Activated CD8-positive, alpha-beta memory T cell treated with anti-CD3 and anti-CD28 coated beads, Interleukin-2, amount 50 U/mL, for 1 hour (primary cell): ENCODE data around the gene RNF115.

Experiments
- DNase-seq: peaks from one replicate; pipeline ENCODE4 v3.0.0-alpha.2; 2020; ENCODE audit errors: extremely low read depth

RNF115 gene

DNA sequence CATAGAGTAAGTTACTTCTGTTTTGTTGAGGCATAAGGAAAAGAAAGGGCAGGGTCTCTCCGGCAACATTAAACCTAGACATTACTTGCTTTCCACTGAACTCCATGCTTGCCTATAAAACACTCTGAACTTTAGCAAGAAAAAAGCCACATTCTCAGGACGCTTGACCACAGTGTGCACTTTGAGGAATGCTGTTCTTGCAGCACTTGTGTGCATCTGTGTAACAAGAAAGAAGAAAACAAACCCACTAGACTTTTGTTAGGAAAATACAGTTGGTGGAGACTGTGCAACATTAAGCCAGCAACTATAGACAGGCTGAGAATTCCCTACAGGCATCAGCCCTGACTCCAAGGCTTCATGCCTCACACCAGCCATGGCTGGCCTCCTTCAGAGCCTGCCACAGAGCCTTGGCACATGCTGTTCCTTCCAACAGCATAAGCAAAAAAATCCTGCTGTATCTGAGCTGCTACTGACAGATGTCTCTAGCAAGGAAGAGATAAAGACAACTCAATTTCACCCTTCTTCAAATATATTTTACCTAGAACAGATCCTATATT lies 122.5 kb downstream of the RNF115 start:
- no peak for DNase-seq

DNA sequence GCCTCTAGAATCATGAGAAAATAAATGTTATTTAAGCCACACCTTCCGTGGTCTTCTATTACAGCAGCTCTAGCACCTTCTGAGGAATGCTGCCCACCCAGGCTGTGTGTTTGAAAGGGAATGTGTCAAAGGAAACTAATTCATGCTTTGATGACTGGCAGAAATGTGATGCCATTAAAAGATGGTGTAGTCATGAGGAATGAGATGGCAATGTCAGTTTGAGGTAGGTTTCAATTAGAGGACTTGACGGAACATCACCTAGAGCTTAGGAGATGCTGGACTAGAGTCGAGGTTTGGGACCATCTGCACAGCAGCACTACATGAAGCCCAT lies 127.3 kb downstream of the RNF115 start:
- no peak for DNase-seq

DNA sequence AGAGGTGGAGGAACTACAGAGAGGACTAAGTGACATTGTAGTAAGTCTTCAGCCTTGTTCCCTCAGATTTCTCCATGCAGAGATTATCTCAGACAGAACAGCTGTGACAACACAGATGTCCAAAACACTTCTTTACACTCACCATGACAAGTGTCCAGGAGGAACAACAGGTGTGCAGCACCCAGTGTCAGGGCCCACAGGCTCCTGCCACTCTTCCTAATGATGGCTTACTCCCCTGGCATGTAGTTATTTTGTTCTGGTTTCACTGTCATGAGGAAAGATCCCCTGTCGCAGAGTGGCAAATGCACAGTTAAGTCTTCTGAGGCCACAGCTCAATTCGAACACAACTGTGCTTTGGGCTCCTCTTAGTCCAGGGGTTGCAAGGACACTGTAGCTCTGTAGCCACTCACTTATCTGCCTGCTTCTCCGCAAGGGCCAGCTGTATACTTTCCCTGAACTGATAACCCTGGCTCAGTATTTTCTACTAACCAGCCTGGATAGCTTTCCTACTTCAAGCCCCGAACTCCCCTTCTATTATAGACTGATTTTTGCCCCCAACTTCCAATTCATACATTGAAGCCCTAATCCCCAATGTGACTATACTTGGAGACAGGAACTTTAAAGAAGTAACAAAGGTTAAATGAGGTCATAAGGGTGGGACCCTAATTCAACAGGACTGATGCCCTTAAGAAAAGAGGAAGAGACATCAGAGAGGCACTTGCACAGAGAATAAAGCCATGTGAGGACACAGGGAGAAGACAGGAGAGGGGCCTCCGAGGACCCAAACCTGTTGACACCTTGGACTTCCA lies 127.9 kb downstream of the RNF115 start:
- no peak for DNase-seq

DNA sequence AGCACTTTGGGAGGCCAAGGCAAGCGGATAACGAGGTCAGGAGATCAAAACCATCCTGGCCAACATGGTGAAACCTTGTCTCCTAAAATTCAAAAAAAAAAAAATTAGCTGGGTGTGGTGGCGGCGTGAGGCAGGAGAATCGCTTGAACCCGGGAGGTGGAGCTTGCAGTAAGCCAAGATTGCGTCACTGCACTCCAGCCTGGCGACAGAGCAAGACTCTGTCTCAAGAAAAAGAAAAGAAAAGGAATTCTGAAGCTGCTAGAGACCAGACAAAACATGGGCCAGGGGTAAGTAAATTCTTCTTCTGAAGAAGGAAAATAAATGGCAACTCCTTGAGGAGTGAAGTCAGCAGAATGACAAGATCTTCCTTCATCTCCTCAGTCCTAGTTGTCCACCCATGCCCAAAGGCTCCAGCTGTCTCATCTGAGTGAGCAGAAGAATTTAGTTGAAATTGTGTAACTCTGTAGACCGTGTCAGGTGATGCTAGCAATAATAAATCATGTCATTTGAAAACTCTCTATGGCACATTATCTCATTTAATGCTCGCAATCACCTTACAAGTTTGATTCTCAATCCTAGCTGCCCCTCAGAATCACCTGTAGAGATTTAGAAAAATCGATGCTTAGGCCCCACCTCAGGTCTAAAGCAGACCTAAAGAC lies 131.0 kb downstream of the RNF115 start:
- no peak for DNase-seq

DNA sequence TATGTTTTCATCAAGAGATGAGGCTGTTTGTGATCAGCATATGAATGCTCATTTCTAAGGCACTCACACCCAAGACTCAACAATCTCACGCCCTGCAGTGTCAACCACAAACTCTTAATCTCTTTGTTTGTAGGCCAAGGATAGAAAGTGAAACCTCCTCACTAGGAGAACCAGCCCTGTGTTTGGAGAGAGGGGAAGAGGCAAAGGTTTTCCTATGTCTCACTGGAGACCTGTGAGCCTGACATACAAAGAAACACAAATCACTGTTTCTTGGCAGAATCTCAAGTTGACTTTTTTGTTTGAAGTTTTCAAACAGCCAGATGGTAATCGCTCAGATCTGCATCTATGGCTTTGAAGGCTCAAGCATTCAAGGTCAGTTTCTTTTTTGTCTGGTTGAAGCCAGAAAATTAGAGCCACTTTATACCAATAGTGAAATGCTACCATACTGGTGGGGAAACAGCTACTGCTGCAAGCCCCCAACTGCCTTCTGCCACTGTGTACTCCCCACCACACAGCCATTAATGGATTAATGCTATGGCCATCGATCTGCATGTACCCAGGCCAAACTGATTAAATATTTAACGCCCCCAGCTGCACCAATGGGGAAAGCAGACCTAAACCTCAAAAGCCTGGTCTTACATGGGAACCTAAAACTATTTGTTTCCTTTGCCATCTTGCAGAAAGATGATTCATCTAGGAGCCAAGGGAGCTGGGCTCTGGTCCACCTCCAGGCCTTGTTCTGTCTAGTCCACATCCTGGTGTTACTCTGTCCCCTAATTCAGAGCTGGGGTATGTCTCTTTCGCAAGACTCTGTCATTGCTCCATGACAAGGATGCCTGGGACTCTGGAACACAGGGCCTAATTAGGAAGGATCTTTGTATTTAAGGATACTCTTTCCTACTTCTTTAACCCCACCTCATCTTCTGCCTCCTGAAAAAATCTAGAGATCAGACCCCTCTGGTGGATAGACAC lies 133.0 kb downstream of the RNF115 start:
- no peak for DNase-seq

DNA sequence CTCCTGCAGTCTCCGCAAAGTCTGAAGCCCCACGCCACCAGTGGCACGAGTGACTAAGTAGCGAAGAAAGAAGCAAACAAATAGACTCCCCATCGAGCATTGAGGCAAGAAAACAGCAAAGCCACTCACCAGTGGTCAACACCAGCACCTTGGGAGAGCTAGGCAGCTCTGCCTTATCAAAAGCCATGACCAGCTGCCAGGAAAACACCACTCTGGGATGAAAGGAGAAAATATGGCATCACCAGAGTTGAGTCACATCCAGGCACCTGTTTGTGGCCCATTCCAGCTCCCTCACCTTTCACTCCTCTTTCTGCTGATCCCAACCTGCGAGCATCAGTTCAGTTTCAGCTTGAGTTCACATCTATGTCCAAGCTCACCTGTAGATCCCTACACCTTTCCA lies 134.0 kb downstream of the RNF115 start:
- no peak for DNase-seq

DNA sequence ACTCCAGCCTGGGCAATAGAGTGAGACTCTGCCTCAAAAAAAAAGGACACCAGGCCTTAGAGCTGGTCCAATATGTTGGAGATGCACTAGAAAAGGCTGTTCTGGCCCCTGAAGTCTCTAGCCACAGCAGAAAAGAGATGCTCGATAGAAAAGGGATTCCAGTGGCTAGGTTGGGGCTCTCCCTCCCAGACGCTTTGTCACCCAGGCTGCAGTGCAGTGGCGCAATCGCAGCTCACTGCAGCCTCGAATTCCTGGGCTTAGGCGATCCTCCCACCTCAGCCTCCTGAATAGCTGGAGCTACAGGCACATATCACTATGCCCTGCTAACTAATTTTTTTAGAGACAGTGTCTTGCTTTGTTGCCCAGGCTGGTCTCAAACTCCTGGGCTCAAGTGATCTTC lies 135.0 kb downstream of the RNF115 start:
- DNase-seq, result no peak
